Measurements from ENCODE around the gene CPLANE2. TPM values are rescaled to one million over a fixed set of nuclear protein-coding genes. Genes with fewer than 3 reads are reported as not detected.

The CPLANE2 gene, protein sequence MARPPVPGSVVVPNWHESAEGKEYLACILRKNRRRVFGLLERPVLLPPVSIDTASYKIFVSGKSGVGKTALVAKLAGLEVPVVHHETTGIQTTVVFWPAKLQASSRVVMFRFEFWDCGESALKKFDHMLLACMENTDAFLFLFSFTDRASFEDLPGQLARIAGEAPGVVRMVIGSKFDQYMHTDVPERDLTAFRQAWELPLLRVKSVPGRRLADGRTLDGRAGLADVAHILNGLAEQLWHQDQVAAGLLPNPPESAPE
- 7.6 and 10.9 TPM in 2 replicates for total RNA-seq (2012; rRNA removed)

DNA sequence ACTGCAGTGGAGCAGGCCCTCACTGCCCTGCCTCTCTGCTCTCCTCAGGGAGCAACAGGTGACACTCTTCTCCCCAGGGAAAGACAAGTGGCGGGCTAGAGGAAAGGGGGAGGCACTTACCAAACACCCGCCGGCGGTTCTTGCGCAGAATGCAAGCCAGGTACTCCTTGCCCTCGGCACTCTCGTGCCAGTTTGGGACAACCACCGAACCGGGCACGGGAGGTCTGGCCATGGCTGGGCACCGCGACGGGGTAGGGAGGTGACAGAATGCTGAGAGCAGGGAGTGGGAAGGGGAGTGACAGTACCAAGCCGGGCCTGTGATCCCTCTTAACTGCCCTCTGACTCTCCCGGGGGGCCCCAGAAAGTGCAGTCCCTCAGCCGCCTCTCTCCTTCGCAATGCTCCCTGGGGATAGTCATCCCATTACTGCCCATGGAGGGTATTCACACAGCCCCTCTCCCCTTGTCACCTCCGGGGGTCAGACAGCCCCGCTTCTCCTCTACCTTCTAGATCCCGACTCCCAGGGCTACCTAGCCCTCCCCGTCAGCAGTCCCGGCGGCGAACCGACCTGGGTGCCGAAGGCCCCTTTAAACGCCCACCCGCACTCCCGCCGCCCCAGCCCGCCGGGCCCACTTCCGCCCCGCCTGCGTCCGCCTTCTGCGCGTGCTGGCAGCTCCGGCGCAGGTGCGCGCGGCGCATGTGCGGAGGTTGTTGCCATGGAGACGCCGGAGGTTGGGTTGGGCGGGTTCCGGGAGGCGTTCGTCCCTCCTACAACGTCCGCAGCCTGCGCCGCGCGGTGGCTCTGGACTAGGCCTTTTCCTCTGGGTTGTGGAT lies at the start of gene CPLANE2:
CPLANE2 (minus strand) TSS at position 673 of the 832 bp plus-strand sequence; CDS start at position 232, 441 bp downstream.
- Histone ChIP-seq H3K36me3 (ENCODE audit: insufficient read depth, low read length) (no peaks in the 10 kb centered on the region), H3K27me3 (ENCODE audit: control insufficient read depth, insufficient read depth, low read length) (no peaks in the 10 kb centered on the region), H3K9ac (ENCODE audit: low read depth, low read length) (peak within 1 kb of the TSS; percentile 72), H3K4me1 (ENCODE audit: control insufficient read depth, insufficient read depth, low read length) (peaks cover 21% of the 10 kb centered on the region), H3K4me3 (ENCODE audit: low read length) (peak within 1 kb of the TSS; percentile 69), H3K9me3 (replicated peaks; ENCODE audit: low read length) (no peaks in the 10 kb centered on the region), H3K4me2 (ENCODE audit: low read length) (peak within 1 kb of the TSS; percentile 84)

DNA sequence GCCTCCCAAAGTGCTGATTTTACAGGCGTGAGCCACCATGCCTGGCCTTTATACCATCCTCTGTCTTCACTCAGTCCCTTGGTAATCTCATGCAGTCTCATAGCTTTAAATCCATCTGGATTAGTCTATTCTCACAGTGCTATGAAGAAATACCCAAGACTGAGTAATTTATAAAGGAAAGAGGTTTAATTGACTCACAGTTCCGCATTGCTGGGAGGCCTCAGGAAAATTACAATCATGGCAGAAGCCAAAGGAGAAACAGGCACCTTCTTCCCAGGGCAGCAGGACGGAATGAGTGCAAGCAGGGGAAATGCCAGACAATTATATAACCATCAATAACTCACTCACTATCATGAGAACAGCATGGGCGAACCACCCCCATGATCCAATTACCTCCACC lies 49.1 kb upstream of the CPLANE2 start:
- Histone ChIP-seq H3K4me1 (ENCODE audit: control insufficient read depth, insufficient read depth, low read length) (no peaks in the 10 kb centered on the region), H3K4me3 (ENCODE audit: low read length) (no peak overlapping the region), H3K36me3 (ENCODE audit: insufficient read depth, low read length) (peaks cover 7% of the 10 kb centered on the region), H3K9ac (ENCODE audit: low read depth, low read length) (no peak overlapping the region), H3K4me2 (ENCODE audit: low read length) (no peak overlapping the region), H3K9me3 (replicated peaks; ENCODE audit: low read length) (no peaks in the 10 kb centered on the region), H3K27me3 (ENCODE audit: control insufficient read depth, insufficient read depth, low read length) (no peaks in the 10 kb centered on the region)

DNA sequence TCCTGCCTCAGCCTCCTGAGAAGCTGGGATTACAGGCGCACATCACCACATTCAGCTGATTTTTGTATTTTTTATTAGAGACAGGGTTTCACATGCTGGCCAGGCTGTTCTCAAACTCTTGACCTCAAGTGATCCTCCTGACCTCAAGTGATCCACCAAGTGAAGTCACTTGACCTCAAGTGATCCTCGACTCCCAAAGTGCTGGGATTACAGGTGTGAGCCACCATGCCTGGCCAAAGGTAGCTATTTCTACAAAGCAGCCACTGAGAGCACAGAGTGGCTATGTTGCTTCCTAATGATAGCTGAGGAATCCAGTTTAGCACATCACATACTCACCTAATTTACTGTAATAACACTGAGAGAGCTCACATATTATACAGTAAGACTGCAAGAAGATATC lies 44.8 kb upstream of the CPLANE2 start:
- Histone ChIP-seq H3K9me3 (replicated peaks; ENCODE audit: low read length) (no peaks in the 10 kb centered on the region), H3K36me3 (ENCODE audit: insufficient read depth, low read length) (no peaks in the 10 kb centered on the region), H3K4me3 (ENCODE audit: low read length) (no peak overlapping the region), H3K4me2 (ENCODE audit: low read length) (no peak overlapping the region), H3K4me1 (ENCODE audit: control insufficient read depth, insufficient read depth, low read length) (peaks cover 4% of the 10 kb centered on the region), H3K27me3 (ENCODE audit: control insufficient read depth, insufficient read depth, low read length) (no peaks in the 10 kb centered on the region), H3K9ac (ENCODE audit: low read depth, low read length) (no peak overlapping the region)

DNA sequence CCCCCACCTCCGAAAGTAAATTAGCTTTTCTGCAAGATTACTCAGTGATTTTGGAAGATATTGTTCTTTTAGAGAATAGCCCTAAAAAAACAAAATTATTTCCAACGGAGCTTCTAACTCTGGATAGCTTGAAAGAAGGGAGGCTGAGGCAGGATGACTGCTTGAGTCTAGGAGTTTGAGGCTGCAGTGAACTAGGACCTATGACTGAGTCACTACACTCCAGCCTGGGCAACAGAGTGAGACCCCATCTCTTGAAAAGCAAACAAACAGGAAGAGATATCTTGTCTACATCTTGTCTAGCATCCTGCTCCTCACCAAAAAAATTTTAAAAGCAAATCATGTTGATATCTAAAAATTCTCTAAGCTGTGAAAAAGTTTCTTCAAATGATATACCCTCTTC lies 42.2 kb upstream of the CPLANE2 start:
- Histone ChIP-seq H3K27me3 (ENCODE audit: control insufficient read depth, insufficient read depth, low read length) (no peaks in the 10 kb centered on the region), H3K4me2 (ENCODE audit: low read length) (no peak overlapping the region), H3K36me3 (ENCODE audit: insufficient read depth, low read length) (no peaks in the 10 kb centered on the region)

DNA sequence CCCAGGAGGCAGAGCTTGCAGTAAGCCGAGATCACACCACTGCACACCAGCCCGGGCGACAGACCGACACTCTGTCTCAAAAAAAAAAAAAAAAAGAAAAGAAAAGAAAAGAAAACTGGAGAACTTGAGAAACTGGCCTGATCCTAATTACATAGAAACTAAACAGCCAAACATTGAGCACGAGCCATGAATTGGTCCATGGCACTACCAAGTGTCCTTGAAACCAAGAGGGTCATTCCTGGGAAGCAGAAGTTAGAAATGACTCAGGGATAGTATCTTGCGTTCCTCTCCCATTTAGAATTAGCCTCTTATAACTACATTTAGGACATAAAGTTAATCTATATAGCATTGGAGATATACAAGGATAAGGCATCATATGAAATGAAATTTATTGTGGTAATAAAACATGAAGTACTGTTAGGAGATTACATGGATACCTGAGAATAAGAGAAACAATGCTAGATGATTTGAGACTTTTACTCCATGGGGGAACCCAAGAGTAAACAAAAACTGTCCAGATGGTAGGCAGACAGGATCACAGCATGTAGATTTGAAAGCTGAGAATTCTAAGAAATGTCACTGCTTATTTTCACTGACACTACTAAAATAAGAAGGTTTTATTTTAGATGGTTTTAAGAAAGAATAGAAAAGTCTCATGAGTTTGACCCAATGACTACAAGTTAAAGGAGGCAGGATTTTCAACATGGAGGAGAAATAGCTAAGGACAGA lies 39.5 kb upstream of the CPLANE2 start:
- H3K9me3 ChIP-seq (replicated peaks; ENCODE audit: low read length) = no peaks in the 10 kb centered on the region

More for the DNA sequence above, 42.2 kb upstream of the CPLANE2 start:
- Histone ChIP-seq H3K4me1 (ENCODE audit: control insufficient read depth, insufficient read depth, low read length) (peaks cover 4% of the 10 kb centered on the region), H3K9ac (ENCODE audit: low read depth, low read length) (no peak overlapping the region), H3K9me3 (replicated peaks; ENCODE audit: low read length) (no peaks in the 10 kb centered on the region), H3K4me3 (ENCODE audit: low read length) (no peak overlapping the region)

DNA sequence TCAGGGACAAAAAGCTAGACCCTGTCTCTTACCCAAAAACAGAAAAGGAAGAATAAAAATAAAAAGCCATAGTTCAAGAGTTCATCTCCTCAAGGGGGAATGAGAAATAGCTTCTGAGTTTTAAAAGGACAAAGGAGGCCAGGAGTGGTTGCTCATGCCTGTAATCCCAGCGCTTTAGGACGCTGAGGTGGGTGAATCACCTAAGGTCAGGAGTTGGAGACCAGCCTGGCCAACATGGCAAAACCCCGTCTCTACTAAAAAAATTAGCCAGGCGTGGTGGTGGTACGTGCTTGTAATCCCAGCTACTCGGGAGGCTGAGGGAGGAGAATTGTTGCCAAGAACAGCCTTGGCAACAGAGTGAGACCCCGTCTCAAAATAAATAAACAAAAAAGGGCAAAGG lies 38.6 kb upstream of the CPLANE2 start:
- Histone ChIP-seq H3K36me3 (ENCODE audit: insufficient read depth, low read length) (no peaks in the 10 kb centered on the region), H3K9me3 (replicated peaks; ENCODE audit: low read length) (no peaks in the 10 kb centered on the region), H3K4me2 (ENCODE audit: low read length) (no peak overlapping the region), H3K4me1 (ENCODE audit: control insufficient read depth, insufficient read depth, low read length) (peaks cover 4% of the 10 kb centered on the region), H3K4me3 (ENCODE audit: low read length) (no peak overlapping the region), H3K27me3 (ENCODE audit: control insufficient read depth, insufficient read depth, low read length) (no peaks in the 10 kb centered on the region), H3K9ac (ENCODE audit: low read depth, low read length) (no peak overlapping the region)

More for the DNA sequence above, 39.5 kb upstream of the CPLANE2 start:
- no peaks in the 10 kb centered on the region for H3K36me3 ChIP-seq (ENCODE audit: insufficient read depth, low read length)
- H3K4me2 ChIP-seq (ENCODE audit: low read length) = no peak overlapping the region
- H3K4me3 ChIP-seq (ENCODE audit: low read length) = no peak overlapping the region
- no peak overlapping the region for H3K9ac ChIP-seq (ENCODE audit: low read depth, low read length)
- peaks cover 4% of the 10 kb centered on the region for H3K4me1 ChIP-seq (ENCODE audit: control insufficient read depth, insufficient read depth, low read length)
- H3K27me3 ChIP-seq (ENCODE audit: control insufficient read depth, insufficient read depth, low read length) = no peaks in the 10 kb centered on the region

DNA sequence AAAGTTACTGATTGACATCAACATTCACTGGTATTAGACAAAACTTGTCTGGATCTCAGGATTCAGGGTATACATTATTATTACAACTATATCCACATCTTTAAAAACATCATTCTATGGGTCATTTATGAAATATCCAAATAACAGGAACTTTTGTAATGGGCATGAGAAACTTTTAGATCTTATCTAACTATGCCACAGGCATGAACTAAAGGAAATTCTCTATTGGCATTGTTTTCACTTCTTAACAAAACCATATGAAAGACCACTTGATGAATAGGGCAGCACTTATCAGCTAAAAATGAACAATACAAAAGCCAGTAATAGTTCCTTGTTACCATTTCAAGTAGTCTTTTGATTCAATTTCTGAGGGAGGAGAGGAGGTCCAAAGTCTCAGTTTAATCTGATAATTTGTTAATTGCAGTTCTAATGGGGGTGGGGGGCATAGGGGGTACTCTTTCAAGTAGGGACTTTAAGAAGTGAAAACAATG lies 30.8 kb upstream of the CPLANE2 start:
- Histone ChIP-seq H3K4me3 (ENCODE audit: low read length) (no peak overlapping the region), H3K36me3 (ENCODE audit: insufficient read depth, low read length) (no peaks in the 10 kb centered on the region), H3K27me3 (ENCODE audit: control insufficient read depth, insufficient read depth, low read length) (no peaks in the 10 kb centered on the region), H3K9ac (ENCODE audit: low read depth, low read length) (no peak overlapping the region), H3K9me3 (replicated peaks; ENCODE audit: low read length) (no peaks in the 10 kb centered on the region), H3K4me1 (ENCODE audit: control insufficient read depth, insufficient read depth, low read length) (peaks cover 4% of the 10 kb centered on the region), H3K4me2 (ENCODE audit: low read length) (no peak overlapping the region)

DNA sequence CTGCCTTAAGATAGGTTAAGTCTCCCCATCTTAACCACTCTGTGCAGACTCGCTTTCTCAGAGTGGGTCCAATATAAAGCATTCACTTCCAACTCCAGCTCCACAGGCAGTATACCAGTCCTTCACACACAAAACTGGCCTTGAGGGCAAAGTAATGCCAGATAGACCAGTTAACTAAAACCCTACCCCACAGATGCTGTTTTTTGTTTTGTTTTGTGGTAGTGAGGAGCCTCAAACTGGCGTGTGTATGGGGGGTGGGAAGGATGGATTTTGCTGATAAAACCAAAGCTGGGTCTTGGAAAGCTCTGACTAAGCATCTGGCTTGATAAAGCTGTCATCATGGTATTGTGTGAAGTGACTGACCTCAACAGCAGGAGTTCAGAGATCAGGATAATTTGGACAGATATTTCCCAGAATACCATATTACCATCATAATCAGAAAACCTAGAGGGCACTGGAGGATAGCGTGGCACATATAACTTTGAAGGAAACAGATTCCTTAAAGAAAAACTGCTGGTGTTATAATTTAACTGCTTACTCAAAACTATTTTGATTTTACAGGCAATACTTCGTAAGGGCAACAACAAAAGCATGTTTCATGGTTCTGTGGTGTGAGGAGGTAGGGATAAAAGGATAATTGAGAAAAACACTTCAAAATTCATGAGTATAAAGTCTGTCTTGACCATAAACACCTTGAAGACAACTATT lies 29.6 kb upstream of the CPLANE2 start:
- no peaks in the 10 kb centered on the region for H3K36me3 ChIP-seq (ENCODE audit: insufficient read depth, low read length)
- H3K27me3 ChIP-seq (ENCODE audit: control insufficient read depth, insufficient read depth, low read length) = no peaks in the 10 kb centered on the region
- no peaks in the 10 kb centered on the region for H3K9me3 ChIP-seq (replicated peaks; ENCODE audit: low read length)
- H3K4me2 ChIP-seq (ENCODE audit: low read length) = no peak overlapping the region
- H3K4me3 ChIP-seq (ENCODE audit: low read length) = no peak overlapping the region
- peaks cover 4% of the 10 kb centered on the region for H3K4me1 ChIP-seq (ENCODE audit: control insufficient read depth, insufficient read depth, low read length)
- H3K9ac ChIP-seq (ENCODE audit: low read depth, low read length) = no peak overlapping the region

DNA sequence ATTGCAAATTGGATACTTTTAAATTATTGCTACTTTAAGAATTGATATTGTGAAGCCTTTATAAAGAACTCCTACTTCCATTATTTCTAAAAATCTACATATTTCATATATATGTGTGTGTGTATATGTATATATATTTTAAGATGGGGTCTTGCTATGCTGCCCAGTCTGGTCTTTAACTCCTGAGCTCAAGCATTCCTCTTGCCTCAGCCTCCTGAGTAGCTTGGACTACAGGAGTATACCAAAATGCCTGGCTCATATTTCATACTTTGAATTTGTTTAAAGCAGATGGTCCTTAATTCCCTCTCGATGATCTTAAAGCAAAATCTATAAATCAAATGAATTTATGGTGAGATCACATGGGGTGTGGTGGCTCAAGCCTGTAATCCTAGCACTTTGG lies 25.1 kb upstream of the CPLANE2 start:
- Histone ChIP-seq H3K27me3 (ENCODE audit: control insufficient read depth, insufficient read depth, low read length) (no peaks in the 10 kb centered on the region), H3K4me3 (ENCODE audit: low read length) (no peak overlapping the region), H3K36me3 (ENCODE audit: insufficient read depth, low read length) (no peaks in the 10 kb centered on the region), H3K4me2 (ENCODE audit: low read length) (no peak overlapping the region), H3K9ac (ENCODE audit: low read depth, low read length) (no peak overlapping the region), H3K9me3 (replicated peaks; ENCODE audit: low read length) (no peaks in the 10 kb centered on the region), H3K4me1 (ENCODE audit: control insufficient read depth, insufficient read depth, low read length) (peaks cover 16% of the 10 kb centered on the region)

DNA sequence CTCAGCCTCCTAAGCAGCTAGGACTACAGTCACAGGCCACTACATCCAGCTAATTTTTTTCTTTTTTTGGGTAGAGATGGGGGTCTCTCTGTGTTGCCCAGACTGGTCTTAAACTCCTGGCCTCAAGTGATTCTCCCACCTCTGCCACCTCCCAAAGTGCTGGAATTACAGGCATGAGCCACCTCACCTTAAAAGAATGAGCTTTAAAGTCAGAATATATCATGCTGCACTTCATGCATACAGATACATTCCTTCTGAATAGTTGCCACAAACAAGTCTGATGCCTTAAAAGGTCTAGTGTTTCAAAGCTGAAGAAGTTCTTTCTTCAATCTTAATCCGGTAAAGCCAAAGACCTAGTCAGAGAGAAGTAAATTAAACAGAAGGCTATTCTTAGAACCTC lies 23.8 kb upstream of the CPLANE2 start:
- no peak overlapping the region for H3K9ac ChIP-seq (ENCODE audit: low read depth, low read length)
- H3K9me3 ChIP-seq (replicated peaks; ENCODE audit: low read length) = no peaks in the 10 kb centered on the region
- no peaks in the 10 kb centered on the region for H3K27me3 ChIP-seq (ENCODE audit: control insufficient read depth, insufficient read depth, low read length)
- no peak overlapping the region for H3K4me2 ChIP-seq (ENCODE audit: low read length)
- peaks cover 12% of the 10 kb centered on the region for H3K4me1 ChIP-seq (ENCODE audit: control insufficient read depth, insufficient read depth, low read length)
- peaks cover 4% of the 10 kb centered on the region for H3K36me3 ChIP-seq (ENCODE audit: insufficient read depth, low read length)
- H3K4me3 ChIP-seq (ENCODE audit: low read length) = no peak overlapping the region
